AG04450 (cell line): ENCODE data around the gene AMDHD1. TPM values are rescaled to one million over a fixed set of nuclear protein-coding genes. Genes with fewer than 3 reads are reported as not detected.
A peak's percentile ranks its signal among the peaks of the same experiment; 100 is the strongest.

Experiments
- CTCF ChIA-PET: fragments of 300-600, 350-600 bp; formaldehyde crosslinking; extraction: SDS; loops from one replicate; lab custom pipeline; 2022; ENCODE audit warnings: antibody characterized with exemption, inconsistent platforms; lab: Charles Lee
- POLR2A ChIA-PET: fragments of 350-600 bp; formaldehyde crosslinking; extraction: SDS; loops from one replicate; lab custom pipeline; 2021; ENCODE audit warnings: antibody characterized with exemption, inconsistent platforms; lab: Yijun Ruan, JAX
- DNase-seq: peaks from one replicate; pipeline ENCODE4 v3.0.0-alpha.2; 2011; ENCODE audit warnings: low read depth, low spot score
- H3K27ac ChIP-seq: one replicate; pipeline ENCODE4 v1.5.1; 2012; ENCODE audit warnings: low read depth, low read length, control low read depth
- H3K27me3 ChIP-seq: one replicate; pipeline ENCODE4 v1.6.0; 2012; ENCODE audit warnings: low read length; ENCODE audit not compliant: control insufficient read depth, insufficient read depth
- H3K4me3 ChIP-seq: 2 replicates; pipeline ENCODE4 v1.5.1; 2011; ENCODE audit warnings: mild to moderate bottlenecking, low read depth, low read length, control low read depth
- H3K9me3 ChIP-seq: 2 replicates; pipeline ENCODE4 v1.5.1; 2012; ENCODE audit warnings: low read length; ENCODE audit not compliant: control insufficient read depth, insufficient read depth
- polyA plus RNA-seq: library from polyadenylated mRNA; depleted of rRNA; stranded (reverse); fragments of >200 nt; gene quantifications from 2 replicates; pipeline ENCODE4 v1.2.3, GENCODE V29; 2011
- TF ChIP-seq, protein P1 (sequence below): IDR thresholded peaks from 2 replicates; pipeline ENCODE4 v1.5.1; 2011; ENCODE audit warnings: low read depth, low read length, control low read depth, inconsistent platforms

AMDHD1 gene
- polyA plus RNA-seq, 1 experiment, result 0.12 TPM

DNA sequence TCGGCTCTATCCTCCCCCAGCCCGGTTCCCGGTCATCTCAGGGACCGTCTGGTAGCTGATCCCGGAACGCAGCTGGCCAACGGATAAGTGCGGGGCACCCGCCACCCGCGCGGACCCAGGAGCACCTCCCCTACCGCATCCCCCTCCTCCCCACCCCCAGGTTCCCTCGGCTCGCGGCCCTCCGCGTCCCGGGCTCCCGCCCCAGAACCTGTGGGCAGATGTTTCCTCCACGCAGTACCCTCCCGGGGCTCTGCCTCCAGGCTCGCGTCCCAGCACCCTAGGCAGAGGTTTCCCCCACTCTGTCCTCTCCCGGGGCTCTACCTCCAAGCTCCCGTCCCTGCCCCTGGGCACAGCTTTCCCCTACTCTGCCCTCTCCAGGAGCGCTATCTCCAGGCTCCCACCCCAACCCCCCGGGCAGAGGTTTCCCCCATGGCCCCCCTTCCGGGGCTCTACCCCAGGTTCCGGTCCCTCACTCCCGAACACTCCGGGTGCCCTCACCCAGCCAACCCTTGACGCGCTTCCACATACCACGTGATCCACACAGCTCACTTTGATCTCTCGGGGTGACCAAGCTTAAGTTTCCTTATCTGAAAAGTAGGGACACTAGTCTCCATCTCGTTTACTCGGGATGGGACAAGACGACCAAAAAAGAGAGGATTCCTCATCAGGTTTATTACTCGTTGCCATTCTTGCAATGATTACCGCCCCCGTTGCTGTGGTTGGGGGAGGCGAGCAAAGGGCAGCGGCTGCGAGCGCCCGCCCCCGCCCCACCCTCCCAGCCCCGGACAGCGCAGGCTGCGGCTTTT, 404 bp upstream of the AMDHD1 start, which contains the start of gene CCDC38:
Gene CCDC38 (minus strand): TSS at position 91 of the 806 bp plus-strand sequence. CDS start 6,105 bp downstream, outside the sequence.
- no peaks in the 10 kb centered on the region for H3K27me3 ChIP-seq
- TF ChIP-seq, protein P1, sequence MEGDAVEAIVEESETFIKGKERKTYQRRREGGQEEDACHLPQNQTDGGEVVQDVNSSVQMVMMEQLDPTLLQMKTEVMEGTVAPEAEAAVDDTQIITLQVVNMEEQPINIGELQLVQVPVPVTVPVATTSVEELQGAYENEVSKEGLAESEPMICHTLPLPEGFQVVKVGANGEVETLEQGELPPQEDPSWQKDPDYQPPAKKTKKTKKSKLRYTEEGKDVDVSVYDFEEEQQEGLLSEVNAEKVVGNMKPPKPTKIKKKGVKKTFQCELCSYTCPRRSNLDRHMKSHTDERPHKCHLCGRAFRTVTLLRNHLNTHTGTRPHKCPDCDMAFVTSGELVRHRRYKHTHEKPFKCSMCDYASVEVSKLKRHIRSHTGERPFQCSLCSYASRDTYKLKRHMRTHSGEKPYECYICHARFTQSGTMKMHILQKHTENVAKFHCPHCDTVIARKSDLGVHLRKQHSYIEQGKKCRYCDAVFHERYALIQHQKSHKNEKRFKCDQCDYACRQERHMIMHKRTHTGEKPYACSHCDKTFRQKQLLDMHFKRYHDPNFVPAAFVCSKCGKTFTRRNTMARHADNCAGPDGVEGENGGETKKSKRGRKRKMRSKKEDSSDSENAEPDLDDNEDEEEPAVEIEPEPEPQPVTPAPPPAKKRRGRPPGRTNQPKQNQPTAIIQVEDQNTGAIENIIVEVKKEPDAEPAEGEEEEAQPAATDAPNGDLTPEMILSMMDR, result no peak
- H3K9me3 ChIP-seq, result no peaks in the 10 kb centered on the region
- CTCF ChIA-PET, result interaction anchor here (0.6 to 2.9 kb wide), 5 partner anchors 13 to 273 kb away, joined by 3 to 17 read pairs (median 3); no protein-coding TSS in a partner anchor
- POLR2A ChIA-PET, result no interaction called here
- no peak within 1 kb of the TSS for H3K27ac ChIP-seq
- peak within 1 kb of the TSS; percentile 72 for H3K4me3 ChIP-seq
- DNase-seq, result no peak

- Histone ChIP-seq H3K27me3 (no peaks in the 10 kb centered on the region), H3K9me3 (no peaks in the 10 kb centered on the region), H3K4me3 (no peak overlapping the region), H3K27ac (no peak overlapping the region)
- ChIA-PET POLR2A (no interaction called here), CTCF (interaction anchor here (1.0 kb wide), 2 partner anchors 9 to 11 kb away, joined by 3 read pairs; no protein-coding TSS in a partner anchor)
- DNase-seq, result no peak
- TF ChIP-seq, protein P1, result no peak
These were observed 1.1 kb downstream of the AMDHD1 start for GRCh38 chr12:95944108-95944704.

DNA sequence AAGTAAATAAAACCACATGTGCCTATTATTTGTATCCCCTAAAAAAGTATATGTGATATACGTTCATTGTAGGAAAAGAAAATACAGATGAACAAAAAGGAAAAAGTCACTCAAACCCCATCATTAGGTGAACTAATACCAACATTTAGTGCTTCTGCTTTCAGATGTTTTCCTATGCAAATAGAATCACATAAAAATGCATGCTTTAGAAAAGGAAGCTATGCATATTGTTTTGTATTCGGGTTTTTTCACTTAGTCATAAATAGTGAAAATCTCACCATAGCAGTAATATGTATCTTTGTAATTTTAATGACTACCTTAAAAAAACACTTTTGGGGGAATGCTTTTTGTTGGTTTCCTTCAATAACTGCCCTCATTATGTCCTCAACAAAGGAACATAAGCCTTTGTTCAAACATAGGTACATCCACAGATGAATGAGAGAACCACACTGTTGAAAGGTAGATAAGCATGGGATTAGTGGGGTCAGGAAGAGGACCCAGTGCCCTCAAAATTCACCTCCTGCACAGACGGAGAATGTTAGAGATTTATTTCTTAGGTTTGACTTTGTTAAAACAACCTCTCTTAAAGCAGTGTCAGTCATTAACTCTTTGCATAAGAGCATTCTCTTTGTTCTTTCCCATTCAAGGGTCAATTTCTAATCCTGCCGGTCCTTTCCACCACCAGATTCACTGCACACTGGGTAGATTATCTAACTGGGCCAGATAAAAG, 6.5 kb downstream of the AMDHD1 start:
- Histone ChIP-seq H3K4me3 (no peak overlapping the region), H3K27ac (no peak overlapping the region), H3K27me3 (peaks cover 10% of the 10 kb centered on the region), H3K9me3 (no peaks in the 10 kb centered on the region)
- ChIA-PET CTCF (no interaction called here), POLR2A (no interaction called here)
- DNase-seq, result no peak
- TF ChIP-seq, protein P1, result no peak

GRCh38 chr12:95951515-95951914, 8.4 kb downstream of the AMDHD1 start:
- peaks cover 10% of the 10 kb centered on the region for H3K27me3 ChIP-seq
- H3K27ac ChIP-seq, result no peak overlapping the region
- no peak for DNase-seq
- H3K4me3 ChIP-seq, result no peak overlapping the region
- peaks cover 2% of the 10 kb centered on the region; the same call in 1 of the 2 replicates for H3K9me3 ChIP-seq
- ChIA-PET POLR2A (no interaction called here), CTCF (no interaction called here)
- TF ChIP-seq, protein P1, result no peak
